ENCODE data around the gene TWSG1.

TWSG1 gene

DNA sequence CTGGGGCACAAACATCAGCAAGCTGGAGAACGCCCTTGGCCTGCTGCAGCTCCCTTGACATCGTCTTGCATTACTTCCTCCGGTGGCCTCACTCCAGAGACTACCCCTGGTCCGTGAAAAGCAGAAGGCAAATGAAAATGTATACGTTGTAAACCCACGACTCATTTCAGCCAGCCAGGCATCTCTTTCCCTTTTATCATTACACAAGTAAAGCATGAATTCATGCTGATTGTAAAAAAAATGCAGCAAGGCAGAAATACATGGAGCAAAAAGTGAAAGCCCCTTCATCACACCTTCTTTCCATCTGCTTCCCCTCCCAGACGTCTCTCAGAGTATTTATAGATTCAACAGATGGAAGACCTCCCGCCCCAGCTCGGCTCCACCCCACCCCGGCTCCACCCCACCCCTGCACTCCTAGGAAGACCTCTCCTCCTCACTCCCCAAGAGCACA, 99.1 kb downstream of the TWSG1 start:
- no peaks in the 10 kb centered on the region for H3K36me3 Mint-ChIP-seq (ENCODE audit: low read depth)
- peak overlapping the region in 2 of 3 experiments; percentile 40 to 63 for H3K4me3 Mint-ChIP-seq
- peaks cover 40% of the 10 kb centered on the region for H3K4me1 Mint-ChIP-seq
- H3K27me3 Mint-ChIP-seq (ENCODE audit: low read depth): no peaks in the 10 kb centered on the region
- TF ChIP-seq, protein P1, sequence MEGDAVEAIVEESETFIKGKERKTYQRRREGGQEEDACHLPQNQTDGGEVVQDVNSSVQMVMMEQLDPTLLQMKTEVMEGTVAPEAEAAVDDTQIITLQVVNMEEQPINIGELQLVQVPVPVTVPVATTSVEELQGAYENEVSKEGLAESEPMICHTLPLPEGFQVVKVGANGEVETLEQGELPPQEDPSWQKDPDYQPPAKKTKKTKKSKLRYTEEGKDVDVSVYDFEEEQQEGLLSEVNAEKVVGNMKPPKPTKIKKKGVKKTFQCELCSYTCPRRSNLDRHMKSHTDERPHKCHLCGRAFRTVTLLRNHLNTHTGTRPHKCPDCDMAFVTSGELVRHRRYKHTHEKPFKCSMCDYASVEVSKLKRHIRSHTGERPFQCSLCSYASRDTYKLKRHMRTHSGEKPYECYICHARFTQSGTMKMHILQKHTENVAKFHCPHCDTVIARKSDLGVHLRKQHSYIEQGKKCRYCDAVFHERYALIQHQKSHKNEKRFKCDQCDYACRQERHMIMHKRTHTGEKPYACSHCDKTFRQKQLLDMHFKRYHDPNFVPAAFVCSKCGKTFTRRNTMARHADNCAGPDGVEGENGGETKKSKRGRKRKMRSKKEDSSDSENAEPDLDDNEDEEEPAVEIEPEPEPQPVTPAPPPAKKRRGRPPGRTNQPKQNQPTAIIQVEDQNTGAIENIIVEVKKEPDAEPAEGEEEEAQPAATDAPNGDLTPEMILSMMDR (IDR thresholded peaks at IDR 0.05; ENCODE audit: unreplicated experiment in 3 of 3): no peak
- H3K9me3 Mint-ChIP-seq: peaks cover 6% of the 10 kb centered on the region
- peak overlapping the region; percentile 96 to 97 (median 97) for H3K27ac Mint-ChIP-seq

DNA sequence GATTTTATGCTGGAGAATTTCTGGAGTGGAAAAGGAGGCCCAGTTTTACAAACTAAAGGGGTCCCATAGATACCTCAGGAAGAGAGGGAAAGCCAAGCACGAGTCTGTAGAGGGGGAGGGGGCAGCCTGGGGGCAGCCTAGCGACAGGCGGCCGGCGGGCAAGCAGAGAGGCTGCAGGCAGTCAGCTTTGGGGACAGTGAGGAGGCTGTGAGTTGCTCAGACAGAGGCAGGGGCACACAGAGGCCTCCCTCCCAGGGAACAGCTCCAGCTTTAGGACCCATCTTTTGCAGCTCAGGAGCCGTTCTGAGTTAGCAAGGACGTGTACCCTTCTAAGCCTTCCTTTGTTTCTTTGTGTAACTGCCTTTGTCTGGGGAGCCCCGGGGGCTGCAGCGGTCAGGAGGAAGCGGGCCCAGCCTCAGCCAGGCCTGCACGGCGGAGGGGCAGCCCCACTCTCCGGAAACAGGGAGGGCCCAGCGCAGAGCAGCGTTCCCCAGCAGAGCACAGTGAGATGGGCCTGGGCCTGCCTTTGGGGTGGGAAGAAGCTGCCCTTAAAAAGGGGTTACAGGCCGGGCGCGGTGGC, 99.6 kb downstream of the TWSG1 start:
- TF ChIP-seq, protein P1 (IDR thresholded peaks at IDR 0.05; ENCODE audit: unreplicated experiment in 3 of 3): no peak
- peak overlapping the region in 2 of 3 experiments; percentile 19 to 63 for H3K4me3 Mint-ChIP-seq
- H3K36me3 Mint-ChIP-seq (ENCODE audit: low read depth): no peaks in the 10 kb centered on the region
- H3K27ac Mint-ChIP-seq: peak overlapping the region; percentile 96 to 97 (median 97)
- no peaks in the 10 kb centered on the region for H3K27me3 Mint-ChIP-seq (ENCODE audit: low read depth)
- H3K9me3 Mint-ChIP-seq: peaks cover 6% of the 10 kb centered on the region
- H3K4me1 Mint-ChIP-seq: peaks cover 35% of the 10 kb centered on the region

DNA sequence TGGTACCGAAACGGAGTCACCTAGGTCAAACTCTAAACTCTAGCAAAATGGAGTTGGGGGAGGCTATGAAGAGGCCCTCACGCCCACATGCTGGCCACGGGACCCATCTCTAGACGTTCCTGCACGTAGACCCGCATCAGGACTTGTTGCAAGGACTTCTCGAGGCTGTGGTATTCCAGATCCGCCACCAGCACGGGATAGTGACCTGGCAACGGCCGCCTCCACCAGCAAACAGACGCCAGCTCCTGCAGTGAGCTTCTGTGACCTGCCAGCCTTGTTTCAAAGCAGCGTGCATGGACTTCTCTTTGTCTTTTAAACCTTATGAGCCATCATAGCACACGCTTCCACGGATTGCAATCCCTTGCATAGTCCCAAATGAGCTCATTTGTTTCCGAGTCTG, 100.5 kb downstream of the TWSG1 start:
- Mint-ChIP-seq H3K4me1 (peaks cover 35% of the 10 kb centered on the region), H3K9me3 (peaks cover 6% of the 10 kb centered on the region), H3K27ac (peak overlapping the region; percentile 77 to 97 (median 86)), H3K4me3 (no peak overlapping the region), H3K27me3 (ENCODE audit: low read depth) (no peaks in the 10 kb centered on the region), H3K36me3 (ENCODE audit: low read depth) (no peaks in the 10 kb centered on the region)
- TF ChIP-seq, protein P1 (IDR thresholded peaks at IDR 0.05; ENCODE audit: unreplicated experiment in 3 of 3): no peak

DNA sequence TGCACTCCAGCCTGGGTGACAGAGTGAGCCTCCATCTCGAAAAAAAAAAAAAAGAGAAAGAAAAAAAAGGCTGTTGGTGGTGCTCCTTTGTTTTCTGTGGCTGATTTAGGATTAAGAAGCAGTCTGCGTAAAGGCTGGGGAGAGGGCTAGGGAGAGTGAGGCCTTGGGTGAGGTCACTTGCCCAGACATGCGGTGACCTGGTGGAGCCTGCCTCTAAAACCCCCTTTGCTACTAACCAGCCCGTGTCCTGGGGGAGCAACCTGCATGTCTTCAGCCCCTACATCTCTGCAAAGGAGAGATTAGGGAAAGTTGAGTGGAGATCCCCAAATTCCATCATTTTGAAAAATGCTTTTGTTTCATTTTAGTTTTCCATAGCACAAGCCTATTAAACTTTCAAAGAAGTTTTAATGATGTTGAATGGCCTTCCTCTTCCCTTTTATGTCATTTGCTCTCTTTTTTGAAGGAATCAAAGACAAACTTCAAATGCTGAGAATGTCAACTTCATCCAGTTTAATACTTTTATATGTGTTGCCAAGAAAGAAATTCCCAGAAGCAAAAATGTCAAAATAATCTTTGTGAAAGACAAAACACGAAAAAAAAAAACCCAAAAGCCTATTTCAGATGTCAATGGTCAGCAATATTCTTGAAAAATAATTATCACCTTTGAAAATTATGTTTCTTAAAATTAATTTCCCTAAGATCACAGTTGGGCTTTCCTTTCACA, 101.8 kb downstream of the TWSG1 start:
- H3K27me3 Mint-ChIP-seq (ENCODE audit: low read depth): no peaks in the 10 kb centered on the region
- H3K27ac Mint-ChIP-seq: peak overlapping the region; percentile 62 to 94 (median 87)
- no peaks in the 10 kb centered on the region for H3K36me3 Mint-ChIP-seq (ENCODE audit: low read depth)
- H3K9me3 Mint-ChIP-seq: peaks cover 2% of the 10 kb centered on the region
- TF ChIP-seq, protein P1 (IDR thresholded peaks at IDR 0.05; ENCODE audit: unreplicated experiment in 3 of 3): no peak
- H3K4me3 Mint-ChIP-seq: no peak overlapping the region
- H3K4me1 Mint-ChIP-seq: peaks cover 35% of the 10 kb centered on the region

DNA sequence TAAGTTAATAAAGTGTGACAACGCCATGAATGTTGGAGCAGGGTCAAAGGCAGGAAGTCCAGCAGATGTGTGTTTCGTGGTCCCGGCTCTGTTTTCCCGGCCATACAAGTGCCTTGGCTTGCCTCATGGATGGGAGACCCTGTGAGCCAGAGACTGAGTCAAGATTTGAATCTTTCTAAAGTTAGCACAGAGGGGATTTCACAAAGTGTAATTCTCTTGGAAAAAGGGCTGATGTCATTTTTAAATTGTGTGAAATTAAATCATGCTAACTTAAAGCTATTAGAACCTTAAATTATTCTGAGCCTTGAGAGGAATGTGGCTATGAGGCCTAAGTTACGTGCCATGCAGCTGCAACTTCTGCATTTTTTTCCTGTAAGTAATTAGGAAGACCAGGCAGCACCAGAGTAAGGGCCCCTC, 102.5 kb downstream of the TWSG1 start:
- Mint-ChIP-seq H3K27me3 (ENCODE audit: low read depth) (no peaks in the 10 kb centered on the region), H3K36me3 (ENCODE audit: low read depth) (no peaks in the 10 kb centered on the region), H3K4me1 (peaks cover 35% of the 10 kb centered on the region), H3K27ac (peak overlapping the region; percentile 62 to 94 (median 87)), H3K9me3 (peaks cover 2% of the 10 kb centered on the region), H3K4me3 (no peak overlapping the region)
- TF ChIP-seq, protein P1 (IDR thresholded peaks at IDR 0.05; ENCODE audit: unreplicated experiment in 3 of 3): no peak

All from nephron (organoid).